ENCODE data around the gene HSPA1B. TPM values are rescaled to one million over a fixed set of nuclear protein-coding genes. Genes with fewer than 3 reads are reported as not detected.
A peak's percentile ranks its signal among the peaks of the same experiment; 100 is the strongest.
"Not testable (repeated sequence)": the region's sequence is repeated elsewhere in the genome, so short reads cannot be mapped to it uniquely, and the experiment has no call there.

HSPA1B gene
- polyA plus RNA-seq, 1 experiment = 31.9 TPM

DNA sequence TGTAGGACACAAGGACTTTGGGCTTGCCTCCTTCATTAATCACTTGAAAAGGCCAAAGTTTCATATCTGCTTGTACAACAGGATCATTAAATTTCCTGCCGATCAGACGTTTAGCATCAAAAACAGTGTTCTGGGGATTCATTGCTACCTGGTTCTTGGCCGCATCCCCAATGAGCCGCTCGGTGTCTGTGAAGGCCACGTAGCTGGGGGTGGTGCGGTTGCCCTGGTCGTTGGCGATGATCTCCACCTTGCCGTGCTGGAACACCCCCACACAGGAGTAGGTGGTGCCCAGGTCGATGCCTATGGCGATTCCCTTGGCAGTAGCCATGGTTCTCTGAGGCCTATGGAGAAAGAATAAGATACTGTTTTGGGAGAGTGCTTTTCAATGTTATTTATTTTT lies 15.9 kb upstream of the HSPA1B start:
- TF ChIP-seq, protein P1, sequence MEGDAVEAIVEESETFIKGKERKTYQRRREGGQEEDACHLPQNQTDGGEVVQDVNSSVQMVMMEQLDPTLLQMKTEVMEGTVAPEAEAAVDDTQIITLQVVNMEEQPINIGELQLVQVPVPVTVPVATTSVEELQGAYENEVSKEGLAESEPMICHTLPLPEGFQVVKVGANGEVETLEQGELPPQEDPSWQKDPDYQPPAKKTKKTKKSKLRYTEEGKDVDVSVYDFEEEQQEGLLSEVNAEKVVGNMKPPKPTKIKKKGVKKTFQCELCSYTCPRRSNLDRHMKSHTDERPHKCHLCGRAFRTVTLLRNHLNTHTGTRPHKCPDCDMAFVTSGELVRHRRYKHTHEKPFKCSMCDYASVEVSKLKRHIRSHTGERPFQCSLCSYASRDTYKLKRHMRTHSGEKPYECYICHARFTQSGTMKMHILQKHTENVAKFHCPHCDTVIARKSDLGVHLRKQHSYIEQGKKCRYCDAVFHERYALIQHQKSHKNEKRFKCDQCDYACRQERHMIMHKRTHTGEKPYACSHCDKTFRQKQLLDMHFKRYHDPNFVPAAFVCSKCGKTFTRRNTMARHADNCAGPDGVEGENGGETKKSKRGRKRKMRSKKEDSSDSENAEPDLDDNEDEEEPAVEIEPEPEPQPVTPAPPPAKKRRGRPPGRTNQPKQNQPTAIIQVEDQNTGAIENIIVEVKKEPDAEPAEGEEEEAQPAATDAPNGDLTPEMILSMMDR (IDR thresholded peaks at IDR 0.05; ENCODE audit: low read depth, low read length) = no peak
- Histone ChIP-seq H3K27me3 (ENCODE audit: control insufficient read depth, insufficient read depth, low read length) (no peaks in the 10 kb centered on the region), H3K4me3 (ENCODE audit: low read depth, low read length) (no peak overlapping the region), H3K27ac (ENCODE audit: low read depth, low read length) (no peak overlapping the region), H3K9me3 (ENCODE audit: control insufficient read depth, insufficient read depth, low read length) (no peaks in the 10 kb centered on the region)
- CTCF ChIA-PET = no interaction called here
- POLR2A ChIA-PET = no interaction called here
- DNase-seq (ENCODE audit: low read depth, low spot score) = no peak

DNA sequence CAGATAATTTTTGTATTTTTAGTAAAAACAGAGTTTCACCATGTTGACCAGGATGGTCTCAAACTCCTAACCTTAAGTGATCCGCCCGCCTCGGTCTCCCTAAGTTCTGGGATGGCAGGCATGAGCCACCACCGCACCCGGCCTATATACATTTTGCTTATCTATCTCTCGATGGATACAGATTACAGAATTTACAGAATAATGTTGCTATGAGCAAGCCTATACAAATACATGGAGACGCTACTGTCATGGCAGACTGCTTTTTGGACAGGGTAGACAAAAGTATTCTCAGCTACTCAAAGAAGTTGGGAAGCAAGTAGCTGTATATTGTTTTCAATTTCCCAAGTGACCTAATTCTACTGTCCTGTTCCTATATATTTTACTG lies 14.1 kb upstream of the HSPA1B start:
- POLR2A ChIA-PET = interaction anchor here (1.1 to 2.2 kb wide), 2 partner anchors 17 to 22 kb away, joined by 5 to 19 read pairs; partner anchors contain the start of gene VARS1
- Histone ChIP-seq H3K27me3 (ENCODE audit: control insufficient read depth, insufficient read depth, low read length) (no peaks in the 10 kb centered on the region), H3K4me3 (ENCODE audit: low read depth, low read length) (no peak overlapping the region), H3K9me3 (ENCODE audit: control insufficient read depth, insufficient read depth, low read length) (no peaks in the 10 kb centered on the region), H3K27ac (ENCODE audit: low read depth, low read length) (no peak overlapping the region)
- CTCF ChIA-PET = interaction anchor here (1.2 to 1.8 kb wide), 2 partner anchors 22 to 43 kb away, joined by 3 to 6 read pairs; no protein-coding TSS in a partner anchor
- TF ChIP-seq, protein P1 (IDR thresholded peaks at IDR 0.05; ENCODE audit: low read depth, low read length) = no peak
- DNase-seq (ENCODE audit: low read depth, low spot score) = no peak

DNA sequence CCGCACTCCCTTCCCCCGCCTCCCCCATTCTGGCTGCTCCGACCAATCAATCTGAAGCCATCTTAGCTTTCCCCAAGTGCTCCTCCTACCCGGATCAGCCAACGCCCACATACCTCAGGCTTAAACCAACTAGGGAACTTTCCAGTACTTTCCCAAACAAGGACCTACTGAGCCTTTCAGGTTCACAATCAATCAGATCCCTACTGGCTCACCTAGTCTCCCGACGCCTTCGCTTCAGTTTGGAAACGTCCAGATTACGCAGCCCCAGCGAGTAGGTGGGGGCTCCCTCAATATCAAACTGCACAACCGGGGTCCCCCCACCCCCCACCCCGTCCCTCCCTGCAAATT lies 12.9 kb upstream of the HSPA1B start:
- TF ChIP-seq, protein P1 (IDR thresholded peaks at IDR 0.05; ENCODE audit: low read depth, low read length) = no peak
- peak; percentile 93 for DNase-seq (ENCODE audit: low read depth, low spot score)
- Histone ChIP-seq H3K27ac (ENCODE audit: low read depth, low read length) (peak overlapping the region; percentile 92), H3K4me3 (ENCODE audit: low read depth, low read length) (peak overlapping the region; percentile 65), H3K27me3 (ENCODE audit: control insufficient read depth, insufficient read depth, low read length) (no peaks in the 10 kb centered on the region), H3K9me3 (ENCODE audit: control insufficient read depth, insufficient read depth, low read length) (no peaks in the 10 kb centered on the region; the same call in 1 of the 2 replicates)
- ChIA-PET POLR2A (interaction anchor here (0.7 to 2.2 kb wide), 18 partner anchors 8 to 278 kb away, joined by 3 to 53 read pairs (median 4); partner anchors contain the start of genes C6orf47, CLIC1, DDAH2 and HSPA1B), CTCF (interaction anchor here (0.5 to 1.8 kb wide), 4 partner anchors 15 to 77 kb away, joined by 3 to 8 read pairs (median 4); no protein-coding TSS in a partner anchor)

DNA sequence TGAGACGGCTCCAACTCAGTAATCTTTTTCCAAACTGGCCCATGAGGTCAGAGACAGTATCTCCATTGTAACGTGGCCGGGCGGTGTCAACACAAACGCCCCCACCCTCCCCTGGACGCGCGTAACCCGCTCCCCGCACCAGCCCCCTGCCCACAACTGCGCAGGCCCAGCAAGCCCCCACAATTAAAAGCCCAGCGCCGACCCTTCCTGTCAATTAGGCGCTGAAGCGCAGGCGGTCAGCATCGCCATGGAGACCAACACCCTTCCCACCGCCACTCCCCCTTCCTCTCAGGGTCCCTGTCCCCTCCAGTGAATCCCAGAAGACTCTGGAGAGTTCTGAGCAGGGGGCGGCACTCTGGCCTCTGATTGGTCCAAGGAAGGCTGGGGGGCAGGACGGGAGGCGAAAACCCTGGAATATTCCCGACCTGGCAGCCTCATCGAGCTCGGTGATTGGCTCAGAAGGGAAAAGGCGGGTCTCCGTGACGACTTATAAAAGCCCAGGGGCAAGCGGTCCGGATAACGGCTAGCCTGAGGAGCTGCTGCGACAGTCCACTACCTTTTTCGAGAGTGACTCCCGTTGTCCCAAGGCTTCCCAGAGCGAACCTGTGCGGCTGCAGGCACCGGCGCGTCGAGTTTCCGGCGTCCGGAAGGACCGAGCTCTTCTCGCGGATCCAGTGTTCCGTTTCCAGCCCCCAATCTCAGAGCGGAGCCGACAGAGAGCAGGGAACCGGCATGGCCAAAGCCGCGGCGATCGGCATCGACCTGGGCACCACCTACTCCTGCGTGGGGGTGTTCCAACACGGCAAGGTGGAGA lies 12.3 kb upstream of the HSPA1B start, which contains the start of the genes HSPA1A and HSPA1L:
HSPA1A (plus strand) TSS at position 519 of the 814 bp plus-strand sequence; CDS start at position 733, 214 bp downstream.
HSPA1L (minus strand) TSS at position 259 of the 814 bp plus-strand sequence. CDS start 3,311 bp downstream, outside the sequence.
- POLR2A ChIA-PET = interaction anchor here (0.7 to 2.2 kb wide), 17 partner anchors 9 to 155 kb away, joined by 3 to 53 read pairs (median 3); partner anchors contain the start of genes C6orf47, CLIC1, DDAH2 and HSPA1B
- H3K4me3 ChIP-seq (ENCODE audit: low read depth, low read length) = peak within 1 kb of the TSS; percentile 83
- CTCF ChIA-PET = interaction anchor here (0.6 to 1.8 kb wide), 4 partner anchors 9 to 77 kb away, joined by 3 to 8 read pairs (median 5); partner anchors contain the start of gene LSM2
- peak within 1 kb of the TSS; percentile 92 for H3K27ac ChIP-seq (ENCODE audit: low read depth, low read length)
- TF ChIP-seq, protein P1 (IDR thresholded peaks at IDR 0.05; ENCODE audit: low read depth, low read length) = no peak
- peak; percentile 85 for DNase-seq (ENCODE audit: low read depth, low spot score)
- no peaks in the 10 kb centered on the region for H3K27me3 ChIP-seq (ENCODE audit: control insufficient read depth, insufficient read depth, low read length)
- no peaks in the 10 kb centered on the region; the same call in 1 of the 2 replicates for H3K9me3 ChIP-seq (ENCODE audit: control insufficient read depth, insufficient read depth, low read length)

DNA sequence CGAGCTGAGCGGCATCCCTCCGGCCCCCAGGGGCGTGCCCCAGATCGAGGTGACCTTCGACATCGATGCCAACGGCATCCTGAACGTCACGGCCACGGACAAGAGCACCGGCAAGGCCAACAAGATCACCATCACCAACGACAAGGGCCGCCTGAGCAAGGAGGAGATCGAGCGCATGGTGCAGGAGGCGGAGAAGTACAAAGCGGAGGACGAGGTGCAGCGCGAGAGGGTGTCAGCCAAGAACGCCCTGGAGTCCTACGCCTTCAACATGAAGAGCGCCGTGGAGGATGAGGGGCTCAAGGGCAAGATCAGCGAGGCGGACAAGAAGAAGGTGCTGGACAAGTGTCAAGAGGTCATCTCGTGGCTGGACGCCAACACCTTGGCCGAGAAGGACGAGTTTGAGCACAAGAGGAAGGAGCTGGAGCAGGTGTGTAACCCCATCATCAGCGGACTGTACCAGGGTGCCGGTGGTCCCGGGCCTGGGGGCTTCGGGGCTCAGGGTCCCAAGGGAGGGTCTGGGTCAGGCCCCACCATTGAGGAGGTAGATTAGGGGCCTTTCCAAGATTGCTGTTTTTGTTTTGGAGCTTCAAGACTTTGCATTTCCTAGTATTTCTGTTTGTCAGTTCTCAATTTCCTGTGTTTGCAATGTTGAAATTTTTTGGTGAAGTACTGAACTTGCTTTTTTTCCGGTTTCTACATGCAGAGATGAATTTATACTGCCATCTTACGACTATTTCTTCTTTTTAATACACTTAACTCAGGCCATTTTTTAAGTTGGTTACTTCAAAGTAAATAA lies 10.2 kb upstream of the HSPA1B start:
- DNase-seq (ENCODE audit: low read depth, low spot score); CTCF ChIA-PET; H3K27me3 ChIP-seq (ENCODE audit: control insufficient read depth, insufficient read depth, low read length); H3K9me3 ChIP-seq (ENCODE audit: control insufficient read depth, insufficient read depth, low read length); H3K27ac ChIP-seq (ENCODE audit: low read depth, low read length): not testable (repeated sequence)
- POLR2A ChIA-PET = interaction anchor here (1.1 kb wide), 1 partner anchor 10 kb away, joined by 3 read pairs; the partner anchor contains the start of gene LSM2
- H3K4me3 ChIP-seq (ENCODE audit: low read depth, low read length) = peak overlapping the region; percentile 57

DNA sequence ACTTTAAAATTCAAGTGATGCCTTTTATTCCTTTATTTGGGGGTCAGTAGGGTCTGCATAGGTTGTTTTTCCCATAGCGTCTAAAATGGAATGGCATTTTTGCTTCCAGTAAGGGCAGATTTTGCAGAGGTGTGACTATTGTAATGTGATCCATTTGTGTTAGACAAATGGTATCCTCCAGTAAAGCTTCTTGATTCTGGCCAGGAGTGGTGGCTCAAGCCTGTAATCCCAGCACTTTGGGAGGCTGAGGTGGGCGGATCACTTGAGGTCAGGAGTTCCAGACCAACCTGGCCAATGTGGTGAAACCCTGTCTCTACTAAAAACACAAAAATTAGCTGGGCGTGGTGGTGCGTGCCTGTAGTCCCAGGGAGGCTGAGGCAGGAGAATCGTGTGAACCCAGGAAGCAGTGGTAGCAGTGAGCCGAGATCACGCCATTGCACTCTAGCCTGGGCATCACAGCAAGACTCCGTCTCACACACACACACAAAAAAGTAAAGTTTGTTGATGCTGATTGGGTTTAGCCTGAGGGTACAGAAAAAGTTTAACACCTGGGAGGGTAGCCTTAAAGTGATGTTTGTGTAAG lies 9.5 kb upstream of the HSPA1B start:
- peak overlapping the region; percentile 57 for H3K4me3 ChIP-seq (ENCODE audit: low read depth, low read length)

More for the DNA sequence above, 9.5 kb upstream of the HSPA1B start:
- POLR2A ChIA-PET = interaction anchor here (0.8 to 1.1 kb wide), 2 partner anchors 9 to 11 kb away, joined by 3 read pairs; partner anchors contain the start of genes HSPA1B and LSM2
- H3K27me3 ChIP-seq (ENCODE audit: control insufficient read depth, insufficient read depth, low read length); CTCF ChIA-PET; DNase-seq (ENCODE audit: low read depth, low spot score); H3K9me3 ChIP-seq (ENCODE audit: control insufficient read depth, insufficient read depth, low read length); H3K27ac ChIP-seq (ENCODE audit: low read depth, low read length): not testable (repeated sequence)

Measured in AG04450 (cell line).